Endometrial microvascular endothelial cells (primary cell): Measurements from ENCODE around the gene EFS. TPM values are rescaled to one million over a fixed set of nuclear protein-coding genes. Genes with fewer than 3 reads are reported as not detected.

Experiments
- in situ Hi-C: cut with HindIII; loops from 2 replicates; pipeline ENCODE4 v1.10.0; 2017; ENCODE audit warnings: low sequenced_read_pairs, low pct_unique_long_range_greater_than_20kb; ENCODE audit errors: inconsistent ontology term
- total RNA-seq: library from RNA; depleted of rRNA; stranded (reverse); fragments of >200 nt; gene quantifications from one replicate; pipeline ENCODE4 v1.2.3, GENCODE V29; 2015; ENCODE audit errors: inconsistent ontology term

EFS gene
- total RNA-seq, 1 donor from 2014 or later: not detected

GRCh38 chr14:23364164-23365035 lies 572 bp downstream of the EFS start:
- in situ Hi-C loops: no loop called here

GRCh38 chr14:23362200-23362599 lies 2.8 kb downstream of the EFS start:
- in situ Hi-C loops: no loop called here

DNA sequence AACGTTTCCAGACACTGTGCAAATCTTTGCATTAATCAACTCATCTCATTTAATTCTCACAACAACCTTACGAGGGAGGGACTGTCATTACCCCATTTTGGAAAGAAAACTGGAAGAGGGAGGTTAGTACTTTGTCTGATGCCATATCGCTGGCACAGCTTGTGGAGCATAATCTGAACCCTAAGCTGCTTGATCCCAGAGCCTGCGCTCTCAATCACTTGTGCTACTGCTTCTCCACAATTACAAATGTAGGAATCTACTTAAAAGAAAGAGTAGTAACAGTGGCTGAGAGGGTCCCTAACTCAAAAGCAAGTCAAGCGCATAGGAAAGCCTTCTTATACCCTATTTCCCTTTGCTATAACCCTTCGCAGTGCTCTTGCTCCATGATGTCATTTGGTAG lies 3.2 kb downstream of the EFS start:
- in situ Hi-C loops: no loop called here

DNA sequence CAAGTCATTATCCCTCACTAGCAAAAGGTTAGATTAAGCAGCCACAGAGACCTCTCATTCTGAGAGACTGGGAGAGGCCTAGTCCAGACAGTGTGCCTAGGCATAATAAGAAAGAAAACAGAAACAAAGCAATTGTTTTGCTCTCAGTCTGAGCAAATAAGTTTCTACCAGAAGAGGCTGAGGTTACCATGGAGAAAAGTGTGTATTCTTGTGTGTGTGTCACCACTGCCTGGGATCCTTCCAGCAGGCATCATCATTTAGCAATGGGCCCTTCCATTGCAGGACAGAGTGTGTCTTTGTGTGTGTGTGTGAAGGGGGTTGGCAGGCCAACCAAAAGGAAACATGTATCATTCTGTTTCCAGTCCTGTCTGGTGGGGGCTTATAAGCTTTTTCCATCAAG lies 3.7 kb downstream of the EFS start:
- in situ Hi-C loops: no loop called here

GRCh38 chr14:23360496-23360895 lies 4.5 kb downstream of the EFS start:
- in situ Hi-C loops: no loop called here

- in situ Hi-C loops: no loop called here
Measured at GRCh38 chr14:23359722-23360447, 5.1 kb downstream of the EFS start.

GRCh38 chr14:23359167-23359626 lies 5.8 kb downstream of the EFS start:
- in situ Hi-C loops: no loop called here

DNA sequence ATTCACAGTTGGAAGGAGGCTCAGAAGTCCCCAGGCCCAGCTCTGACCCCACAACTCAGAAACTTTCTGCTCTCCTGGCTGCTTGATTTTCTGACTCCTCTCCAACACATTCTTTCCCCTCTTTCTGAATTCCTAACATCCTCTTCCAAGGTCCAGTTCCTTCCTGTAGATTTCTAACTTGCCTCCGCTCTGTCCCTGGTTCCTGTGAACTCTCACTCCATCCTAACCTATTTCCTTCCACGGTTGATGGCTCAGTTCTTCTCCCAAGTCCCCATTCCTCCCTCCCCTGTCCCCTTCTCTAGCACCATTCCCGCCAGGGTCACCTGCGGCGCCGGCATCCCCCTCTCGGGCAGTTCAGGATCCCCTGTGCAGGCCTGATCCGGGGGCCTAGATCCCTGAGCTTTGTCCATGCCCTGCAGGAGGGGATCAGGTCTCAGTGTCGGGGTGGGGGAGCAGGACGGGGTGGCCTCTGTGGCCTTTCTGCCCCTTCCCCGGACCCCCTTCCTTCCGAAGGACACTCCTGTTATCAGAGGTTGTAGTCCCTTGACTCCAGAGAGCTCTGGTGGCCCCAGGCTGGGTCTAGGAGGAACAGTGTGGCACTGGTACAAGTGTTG lies 6.3 kb downstream of the EFS start:
- in situ Hi-C loops: no loop called here

GRCh38 chr14:23358042-23358441 lies 6.9 kb downstream of the EFS start:
- in situ Hi-C loops: no loop called here

GRCh38 chr14:23357261-23357660 lies 7.7 kb downstream of the EFS start:
- in situ Hi-C loops: no loop called here

DNA sequence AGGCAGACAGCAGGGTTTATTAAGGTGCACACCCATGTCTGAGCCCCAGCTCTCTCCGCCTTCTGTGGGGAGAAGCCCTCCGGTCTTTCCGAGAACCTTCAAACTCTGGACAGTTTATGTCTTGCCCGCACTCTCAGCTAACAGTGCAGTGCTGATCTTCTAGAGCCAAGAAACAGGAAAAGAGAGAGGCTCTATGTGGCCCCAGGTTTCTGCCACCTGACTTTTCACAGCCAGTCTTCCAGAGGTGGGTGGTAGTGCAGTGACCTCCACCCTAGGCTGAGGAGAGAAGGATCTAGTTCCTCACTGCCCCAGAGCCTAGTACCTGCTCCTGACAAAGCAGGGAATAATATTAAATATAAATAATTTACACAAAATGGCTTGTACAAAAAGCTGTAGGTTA lies 8.3 kb downstream of the EFS start:
- in situ Hi-C loops: no loop called here

- in situ Hi-C loops: no loop called here
Measured at GRCh38 chr14:23355871-23356435, 9.0 kb downstream of the EFS start.

DNA sequence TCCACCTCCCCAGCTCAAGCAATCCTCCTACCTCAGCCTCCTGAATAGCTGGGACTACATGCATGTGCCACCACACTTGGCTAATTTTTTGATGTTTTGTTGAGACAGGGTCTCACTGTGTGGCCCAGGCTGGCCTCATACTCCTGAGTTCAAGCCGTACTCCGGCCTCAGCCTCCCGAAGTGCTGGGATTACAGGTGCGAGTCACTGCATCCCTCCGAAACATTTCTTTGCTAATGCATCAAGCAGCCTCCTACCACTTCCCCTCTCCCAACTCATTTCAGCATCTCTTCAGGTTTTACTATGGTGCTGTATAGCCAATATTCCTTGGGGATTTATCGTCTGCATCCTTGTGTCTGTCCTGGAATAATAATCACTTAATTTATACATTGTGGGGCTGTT lies 10.0 kb downstream of the EFS start:
- in situ Hi-C loops: no loop called here

DNA sequence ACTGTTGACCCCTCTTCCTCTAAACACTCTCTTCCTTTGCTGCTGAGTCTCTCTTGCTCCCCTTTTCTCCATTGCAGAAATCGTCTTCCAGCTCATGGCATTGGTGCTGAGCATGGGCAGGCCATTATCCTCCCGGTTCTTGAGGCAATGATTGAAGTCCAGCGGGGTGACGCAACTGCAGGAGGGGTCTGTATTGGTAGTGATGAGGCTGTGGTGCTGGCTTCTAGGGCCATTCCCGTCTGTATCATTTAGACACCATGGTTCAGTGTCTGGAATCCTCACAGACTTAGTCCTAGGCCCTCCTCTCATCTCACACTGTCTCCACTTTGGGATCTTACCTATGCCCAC lies 11.6 kb downstream of the EFS start:
- in situ Hi-C loops: no loop called here

- in situ Hi-C loops: no loop called here
Measured at GRCh38 chr14:23352506-23353432, 12.2 kb downstream of the EFS start, which contains the start of gene SLC22A17. Gene SLC22A17 (minus strand): TSS chr14:23352887.

DNA sequence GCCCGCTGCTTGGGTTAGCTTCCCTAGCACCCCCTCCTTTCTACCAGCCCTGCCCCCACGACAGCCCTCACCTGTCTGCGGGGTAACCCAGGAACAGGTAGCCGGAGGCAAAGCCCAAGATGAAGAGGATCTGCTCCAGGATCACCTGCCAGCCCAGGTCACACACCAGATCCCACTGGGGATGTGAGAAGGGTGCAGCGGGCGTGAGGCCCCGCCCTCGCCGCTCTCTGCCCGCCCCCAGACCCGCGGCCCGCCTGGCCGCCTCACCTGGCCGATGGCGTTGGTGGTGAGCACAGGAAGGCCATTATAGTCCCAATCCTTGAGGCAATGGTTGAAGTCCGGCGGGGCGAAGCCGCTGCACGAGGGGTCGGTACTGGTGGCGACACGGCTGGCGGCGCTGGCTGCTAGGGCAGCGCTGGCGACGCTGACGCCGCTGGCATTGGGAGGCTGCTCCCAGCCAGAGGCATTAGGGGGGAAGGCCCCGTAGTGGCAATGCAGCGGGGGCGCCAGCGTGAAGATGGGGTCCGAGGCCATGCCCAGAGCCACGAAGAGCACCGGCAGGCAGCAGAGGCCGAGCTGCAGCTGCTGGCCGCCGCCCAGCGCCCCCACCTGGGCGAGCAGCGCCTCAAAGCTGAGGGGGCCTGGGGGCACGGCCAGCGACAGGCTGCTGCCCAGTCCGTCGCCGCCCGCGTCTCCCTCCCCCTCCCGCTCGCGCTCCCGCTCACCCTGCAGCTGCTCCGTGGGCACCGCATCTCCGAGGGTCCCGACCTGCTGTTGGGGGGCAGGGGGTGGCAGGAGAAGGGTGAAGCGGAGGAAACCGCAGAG lies 13.1 kb downstream of the EFS start:
- in situ Hi-C loops: no loop called here

GRCh38 chr14:23349156-23349845 lies 15.7 kb downstream of the EFS start:
- in situ Hi-C loops: no loop called here
